ENCODE results near the gene AADACL4. TPM values are rescaled to one million over a fixed set of nuclear protein-coding genes. Genes with fewer than 3 reads are reported as not detected.

The AADACL4 gene
- total and polyA plus RNA-seq, 9 of the 15 experiments (the other 6 are each of a cell fraction or from before 2014, with no cell fraction given), result not detected

GRCh38 chr1:12601700-12602658, 41.9 kb upstream of the AADACL4 start (continued):
- TF ChIP-seq, protein P1, sequence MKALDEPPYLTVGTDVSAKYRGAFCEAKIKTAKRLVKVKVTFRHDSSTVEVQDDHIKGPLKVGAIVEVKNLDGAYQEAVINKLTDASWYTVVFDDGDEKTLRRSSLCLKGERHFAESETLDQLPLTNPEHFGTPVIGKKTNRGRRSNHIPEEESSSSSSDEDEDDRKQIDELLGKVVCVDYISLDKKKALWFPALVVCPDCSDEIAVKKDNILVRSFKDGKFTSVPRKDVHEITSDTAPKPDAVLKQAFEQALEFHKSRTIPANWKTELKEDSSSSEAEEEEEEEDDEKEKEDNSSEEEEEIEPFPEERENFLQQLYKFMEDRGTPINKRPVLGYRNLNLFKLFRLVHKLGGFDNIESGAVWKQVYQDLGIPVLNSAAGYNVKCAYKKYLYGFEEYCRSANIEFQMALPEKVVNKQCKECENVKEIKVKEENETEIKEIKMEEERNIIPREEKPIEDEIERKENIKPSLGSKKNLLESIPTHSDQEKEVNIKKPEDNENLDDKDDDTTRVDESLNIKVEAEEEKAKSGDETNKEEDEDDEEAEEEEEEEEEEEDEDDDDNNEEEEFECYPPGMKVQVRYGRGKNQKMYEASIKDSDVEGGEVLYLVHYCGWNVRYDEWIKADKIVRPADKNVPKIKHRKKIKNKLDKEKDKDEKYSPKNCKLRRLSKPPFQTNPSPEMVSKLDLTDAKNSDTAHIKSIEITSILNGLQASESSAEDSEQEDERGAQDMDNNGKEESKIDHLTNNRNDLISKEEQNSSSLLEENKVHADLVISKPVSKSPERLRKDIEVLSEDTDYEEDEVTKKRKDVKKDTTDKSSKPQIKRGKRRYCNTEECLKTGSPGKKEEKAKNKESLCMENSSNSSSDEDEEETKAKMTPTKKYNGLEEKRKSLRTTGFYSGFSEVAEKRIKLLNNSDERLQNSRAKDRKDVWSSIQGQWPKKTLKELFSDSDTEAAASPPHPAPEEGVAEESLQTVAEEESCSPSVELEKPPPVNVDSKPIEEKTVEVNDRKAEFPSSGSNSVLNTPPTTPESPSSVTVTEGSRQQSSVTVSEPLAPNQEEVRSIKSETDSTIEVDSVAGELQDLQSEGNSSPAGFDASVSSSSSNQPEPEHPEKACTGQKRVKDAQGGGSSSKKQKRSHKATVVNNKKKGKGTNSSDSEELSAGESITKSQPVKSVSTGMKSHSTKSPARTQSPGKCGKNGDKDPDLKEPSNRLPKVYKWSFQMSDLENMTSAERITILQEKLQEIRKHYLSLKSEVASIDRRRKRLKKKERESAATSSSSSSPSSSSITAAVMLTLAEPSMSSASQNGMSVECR (CRISPR knock-in tag; IDR thresholded peaks at IDR 0.05), result peak; percentile 31; the same call in 1 of the 2 replicates
- no peak for TF ChIP-seq ZNF274 (IDR thresholded peaks at IDR 0.05; ENCODE audit: borderline replicate concordance, low read depth, low read length)
- TF ChIP-seq MIER1 (IDR thresholded peaks at IDR 0.05; ENCODE audit: low read depth), result no peak
- TF ChIP-seq, protein P2, sequence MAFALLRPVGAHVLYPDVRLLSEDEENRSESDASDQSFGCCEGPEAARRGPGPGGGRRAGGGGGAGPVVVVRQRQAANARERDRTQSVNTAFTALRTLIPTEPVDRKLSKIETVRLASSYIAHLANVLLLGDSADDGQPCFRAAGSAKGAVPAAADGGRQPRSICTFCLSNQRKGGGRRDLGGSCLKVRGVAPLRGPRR (CRISPR knock-in tag; IDR thresholded peaks at IDR 0.05), result no peak
- no peak for TF ChIP-seq WHSC1 (IDR thresholded peaks at IDR 0.05; ENCODE audit: low read length)
- TF ChIP-seq BCL6 (CRISPR knock-in tag; IDR thresholded peaks at IDR 0.05), result no peak
- no peak for TF ChIP-seq TRIM28 (IDR thresholded peaks at IDR 0.05)

All from K562 (cell line).